HuH-7 (cell line): Measurements from ENCODE around the gene C1RL.
A peak's percentile ranks its signal among the peaks of the same experiment; 100 is the strongest.
"Not testable (repeated sequence)": the region's sequence is repeated elsewhere in the genome, so short reads cannot be mapped to it uniquely, and the experiment has no call there.

Source experiments
- DNase-seq: peaks from one replicate; pipeline ENCODE4 v3.0.0; 2011; ENCODE audit warnings: low spot score

The C1RL gene

GRCh38 chr12:7114008-7114407 is 5.0 kb upstream of the C1RL start:
- DNase-seq, result no peak

DNA sequence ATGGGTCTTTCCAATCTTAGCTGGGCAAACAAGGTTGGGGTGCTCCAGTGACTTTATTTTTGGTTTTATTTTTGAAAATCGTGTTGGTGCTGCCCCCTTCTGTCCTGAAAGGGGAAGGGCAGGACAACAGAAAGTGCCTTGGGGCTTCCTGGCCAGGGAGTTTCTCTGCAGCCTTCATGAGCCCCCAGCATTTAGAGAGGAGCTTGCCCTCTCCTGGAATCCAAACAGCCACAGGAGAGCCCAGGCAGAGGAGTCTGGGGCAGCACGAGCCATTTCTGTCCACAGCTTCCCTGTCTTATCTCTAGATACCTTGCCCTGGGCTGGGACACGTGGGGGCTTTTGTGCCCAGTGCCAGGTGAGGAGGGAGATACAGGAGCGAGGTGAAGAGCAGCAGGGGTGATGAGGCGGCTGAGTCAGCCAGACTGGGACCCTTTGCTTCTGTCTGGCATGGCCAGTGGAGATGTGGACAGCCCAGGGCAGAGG is 4.4 kb upstream of the C1RL start:
- DNase-seq, result no peak

- DNase-seq, result no peak
Observed at GRCh38 chr12:7112041-7112440, 3.0 kb upstream of the C1RL start.

DNA sequence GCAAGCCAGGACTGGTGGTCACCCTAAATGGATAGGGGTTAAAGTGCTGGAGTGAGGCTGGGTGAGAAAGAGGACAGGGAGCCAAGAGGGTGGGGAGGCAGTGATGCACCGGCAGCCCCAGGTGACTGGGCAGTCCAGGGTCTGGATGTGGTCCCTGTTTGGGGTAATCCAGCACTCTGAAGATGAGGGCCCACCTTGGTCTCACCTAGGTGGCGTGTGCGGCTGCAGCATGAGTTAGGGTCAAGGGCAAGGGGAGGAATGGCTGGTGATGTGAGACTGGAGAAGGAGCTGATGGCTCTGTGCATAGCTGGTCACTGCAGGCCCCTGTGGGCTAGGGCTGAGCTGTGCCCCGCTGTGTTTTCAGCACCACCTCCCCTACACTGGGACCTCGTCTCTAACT is 1.6 kb upstream of the C1RL start:
- no peak for DNase-seq

DNA sequence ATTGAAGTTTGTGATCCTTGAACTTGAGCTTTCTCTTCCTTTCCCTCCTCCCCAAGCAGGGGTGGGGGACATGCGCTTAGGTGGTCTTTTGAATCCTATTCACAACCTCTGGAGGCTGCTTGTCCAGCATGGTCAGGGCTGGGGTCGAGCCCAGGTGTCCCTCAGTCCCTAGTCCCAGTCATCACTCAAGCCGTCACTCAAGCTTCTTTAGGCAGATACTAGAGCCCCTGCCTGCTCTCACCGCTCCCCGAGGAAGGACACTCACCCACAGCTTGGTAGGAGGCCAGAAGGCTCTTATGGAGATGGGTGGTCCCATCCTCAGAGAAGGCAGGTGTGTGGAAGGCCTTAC is 532 bp upstream of the C1RL start:
- DNase-seq, result no peak

DNA sequence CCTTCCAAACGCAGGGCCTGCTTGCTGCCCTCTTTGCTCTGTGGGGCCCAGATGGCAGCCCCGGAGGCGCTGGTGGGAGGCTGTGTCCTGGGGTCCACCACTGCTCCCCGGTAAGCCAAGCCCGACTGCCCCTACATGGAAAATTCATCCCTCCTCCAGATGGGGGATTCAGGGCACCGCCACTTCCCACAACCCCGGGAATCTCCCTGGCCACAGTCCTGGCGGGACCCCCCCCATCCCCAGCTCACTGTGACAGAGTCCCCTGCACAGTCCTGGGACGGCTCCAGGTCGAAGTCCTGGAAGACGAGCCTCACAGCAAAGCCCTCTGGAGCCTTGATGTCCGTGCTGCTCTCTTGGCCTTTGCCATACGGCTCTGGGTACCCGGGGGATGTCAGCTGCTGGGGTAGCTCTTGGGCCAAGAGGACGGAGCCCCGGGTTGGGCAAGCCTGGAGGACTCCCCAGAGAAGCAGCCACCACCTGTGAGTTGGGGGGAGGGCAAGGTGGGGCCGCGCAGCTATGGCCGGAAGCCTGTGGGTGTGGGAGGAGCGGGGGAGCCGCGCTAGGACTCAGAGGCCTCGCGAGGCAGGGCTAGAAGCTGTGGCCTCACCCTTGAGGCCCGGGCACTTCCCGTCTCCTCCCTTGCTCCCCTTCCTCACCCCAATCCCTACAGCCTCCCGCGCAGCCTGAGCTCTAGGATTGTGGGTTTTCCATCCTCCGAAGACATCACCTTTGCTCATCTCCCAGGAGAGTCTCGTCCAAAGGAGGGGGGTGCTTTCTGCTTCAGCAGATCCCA is 815 bp downstream of the C1RL start:
- DNase-seq, result peak; percentile 69

- no peak for DNase-seq
Observed at GRCh38 chr12:7107636-7108002, 1.4 kb downstream of the C1RL start.

DNA sequence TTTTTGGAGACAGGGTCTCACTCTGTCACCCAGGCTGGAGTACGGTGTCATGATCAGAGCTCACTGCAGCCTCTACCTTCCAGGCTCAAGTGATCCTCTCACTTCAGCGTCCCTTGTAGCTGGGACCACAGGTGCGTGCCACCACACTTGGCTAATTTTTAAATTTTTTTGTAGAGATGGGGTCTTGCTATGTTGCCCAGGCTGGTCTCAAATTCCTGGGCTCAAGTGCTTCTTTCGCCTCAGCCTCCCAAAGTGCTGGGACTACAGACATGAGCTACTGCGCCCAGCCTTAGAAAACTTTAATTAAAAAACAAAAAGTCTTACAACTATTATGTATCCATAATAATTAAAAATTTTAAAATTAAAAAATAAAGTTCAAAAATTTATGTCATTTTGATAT is 1.8 kb downstream of the C1RL start:
- DNase-seq, result not testable (repeated sequence)

DNA sequence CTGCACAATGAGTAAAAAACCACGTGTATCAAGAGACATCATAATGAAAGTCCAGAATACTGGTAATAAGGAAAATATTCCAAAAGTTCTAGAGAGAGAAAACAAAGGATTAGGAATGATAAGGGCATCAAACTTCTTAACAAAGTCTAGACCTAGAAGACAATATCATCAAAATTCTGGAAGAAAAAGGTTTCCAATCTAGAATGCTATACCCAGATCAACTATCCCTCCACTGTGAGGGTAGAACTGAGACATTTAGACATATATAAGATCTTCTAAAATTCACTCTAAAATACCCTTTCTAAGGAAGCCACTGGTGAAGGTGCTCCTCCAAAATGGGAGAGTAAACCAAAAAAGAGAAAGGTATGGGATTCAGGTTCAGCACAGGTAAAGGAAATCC is 2.9 kb downstream of the C1RL start:
- DNase-seq, result no peak

DNA sequence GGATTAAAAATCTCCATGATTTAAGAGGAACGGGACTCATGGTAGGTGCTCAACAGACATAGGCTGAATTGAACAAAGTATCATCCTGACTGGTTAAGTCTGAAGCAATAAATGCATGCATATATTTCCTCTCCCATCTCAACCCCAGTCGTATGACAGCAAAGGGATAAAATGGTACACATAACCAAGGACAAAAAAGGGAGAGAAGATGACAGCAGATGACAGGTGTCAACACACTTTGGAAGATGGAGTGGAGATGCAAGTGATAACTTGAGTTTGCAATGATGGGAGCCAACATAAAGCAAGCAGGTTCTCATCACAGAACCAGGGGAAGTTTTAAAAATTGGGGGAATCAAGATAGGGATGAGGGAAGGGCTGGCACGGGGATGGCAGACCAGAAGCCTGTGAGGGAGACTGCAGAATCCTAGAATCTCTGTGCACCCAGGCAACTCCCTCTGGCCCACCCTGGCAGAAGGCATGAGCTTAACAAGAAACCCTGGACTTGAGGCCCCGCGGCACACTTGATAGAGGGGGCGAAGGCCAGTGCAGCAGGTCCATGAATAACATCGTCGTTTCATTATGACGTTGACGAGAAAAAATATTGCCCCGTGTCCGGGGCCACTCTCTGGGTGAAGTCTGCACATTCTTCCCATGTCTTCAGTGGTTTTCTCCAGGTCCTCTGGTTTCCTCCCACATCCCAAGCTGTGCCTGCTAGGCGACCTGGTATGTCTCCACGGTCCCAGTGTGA is 5.0 kb downstream of the C1RL start:
- DNase-seq, result no peak

DNA sequence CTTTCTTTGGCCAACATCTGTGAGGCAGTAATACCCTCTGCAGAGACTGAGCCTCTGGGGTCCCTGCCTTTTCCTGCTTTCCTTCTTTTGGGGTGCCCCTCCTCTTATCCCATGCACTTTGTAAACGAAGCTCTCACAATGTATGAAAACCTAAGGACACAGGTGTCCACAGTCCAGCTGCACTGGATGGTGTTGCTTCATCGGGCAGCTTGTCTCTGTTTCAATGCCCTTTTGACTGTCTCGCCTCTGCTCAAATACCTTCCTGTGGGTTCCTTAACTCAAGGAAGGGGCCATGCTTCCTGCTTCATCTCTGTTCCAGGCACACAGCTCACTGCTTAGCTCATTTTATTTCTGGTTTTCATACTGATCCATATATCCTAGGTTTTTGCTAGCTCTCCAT is 6.4 kb downstream of the C1RL start:
- DNase-seq, result no peak

DNA sequence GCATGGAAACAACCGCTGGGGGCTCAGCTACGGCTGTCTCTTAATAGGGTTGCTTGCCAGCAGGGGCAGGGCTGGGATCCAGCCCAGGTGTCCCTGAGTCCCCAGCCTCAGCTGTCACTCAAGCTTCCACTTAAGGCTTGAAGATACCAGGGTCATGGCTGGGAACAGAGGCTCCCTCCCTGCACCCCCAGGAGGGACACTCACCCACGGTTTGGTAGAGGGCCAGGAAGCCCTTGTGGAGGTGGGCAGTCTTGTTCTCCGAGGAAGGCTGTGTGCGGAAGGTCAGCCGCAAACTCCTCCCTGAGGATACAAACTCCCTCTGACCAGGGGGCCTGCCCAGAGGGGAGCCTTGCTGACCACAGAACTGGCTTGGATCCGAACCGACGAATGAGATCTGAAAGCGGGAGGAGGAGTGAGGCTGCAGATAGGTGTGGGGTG is 7.3 kb downstream of the C1RL start:
- no peak for DNase-seq

GRCh38 chr12:7101047-7101693 is 7.8 kb downstream of the C1RL start:
- DNase-seq, result no peak

DNA sequence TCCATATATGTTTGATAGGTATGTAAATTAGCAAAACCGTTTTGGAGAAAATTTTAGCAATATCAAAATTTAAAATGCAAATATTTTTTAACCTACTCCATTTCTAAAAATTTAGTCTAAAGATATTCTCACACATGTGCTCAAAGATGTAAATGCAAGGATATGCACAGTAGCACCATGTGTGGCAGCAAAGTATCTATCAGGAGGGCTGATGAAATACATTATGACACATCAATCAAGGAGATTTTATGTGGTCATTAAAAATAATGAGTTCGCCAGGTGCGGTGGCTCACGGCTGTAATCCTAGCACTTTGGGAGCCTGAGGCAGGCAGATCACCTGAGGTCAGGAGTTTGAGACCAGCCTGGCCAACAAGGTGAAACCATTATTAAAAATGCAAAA is 8.8 kb downstream of the C1RL start:
- DNase-seq, result no peak

GRCh38 chr12:7099290-7099996 is 9.6 kb downstream of the C1RL start:
- DNase-seq, result no peak

- no peak for DNase-seq
Observed at GRCh38 chr12:7096979-7097378, 12.0 kb downstream of the C1RL start.

DNA sequence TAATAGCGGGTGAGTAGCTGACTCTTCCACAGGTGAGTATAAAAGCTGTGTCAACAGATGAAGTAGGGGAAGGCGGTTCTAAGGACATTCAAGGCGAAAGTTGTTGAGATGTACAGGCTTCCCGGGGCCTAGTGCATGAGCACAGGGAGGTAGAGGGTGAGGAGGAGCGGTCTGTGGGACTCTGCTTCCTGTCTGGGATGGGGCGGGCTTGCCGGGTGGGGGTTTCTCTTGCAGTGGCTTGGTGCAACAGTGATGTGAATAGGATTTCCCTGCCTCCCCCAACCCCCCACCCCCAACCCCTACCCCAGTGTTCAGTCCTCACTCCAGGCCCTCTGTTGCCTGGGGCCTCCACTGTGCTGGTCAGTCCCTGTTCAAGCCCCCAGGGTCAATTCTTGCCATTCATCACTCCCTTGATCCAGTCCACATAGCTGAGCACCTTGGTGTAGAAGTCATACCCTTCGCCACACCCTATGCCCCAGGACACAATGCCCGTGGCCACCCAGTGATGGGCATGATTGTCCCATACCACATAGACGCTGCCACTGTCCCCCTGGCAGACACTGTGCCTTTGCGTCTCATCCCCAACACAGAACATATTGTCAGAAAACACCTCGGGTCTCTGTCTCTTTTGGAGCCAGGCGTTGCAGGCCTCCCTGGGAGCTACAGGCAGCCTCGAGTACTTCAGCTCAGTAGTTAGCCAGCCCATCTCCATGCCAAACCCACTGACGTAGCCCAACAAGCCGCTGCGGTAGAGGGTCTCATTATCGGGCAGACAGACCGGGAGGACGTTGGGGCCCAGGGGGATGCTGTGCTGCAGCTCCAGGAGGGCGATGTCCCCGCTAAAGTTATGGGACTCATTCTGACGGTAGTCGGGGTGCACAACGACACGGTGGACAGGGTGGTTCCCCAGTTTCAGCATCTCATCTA is 12.7 kb downstream of the C1RL start:
- DNase-seq, result no peak

DNA sequence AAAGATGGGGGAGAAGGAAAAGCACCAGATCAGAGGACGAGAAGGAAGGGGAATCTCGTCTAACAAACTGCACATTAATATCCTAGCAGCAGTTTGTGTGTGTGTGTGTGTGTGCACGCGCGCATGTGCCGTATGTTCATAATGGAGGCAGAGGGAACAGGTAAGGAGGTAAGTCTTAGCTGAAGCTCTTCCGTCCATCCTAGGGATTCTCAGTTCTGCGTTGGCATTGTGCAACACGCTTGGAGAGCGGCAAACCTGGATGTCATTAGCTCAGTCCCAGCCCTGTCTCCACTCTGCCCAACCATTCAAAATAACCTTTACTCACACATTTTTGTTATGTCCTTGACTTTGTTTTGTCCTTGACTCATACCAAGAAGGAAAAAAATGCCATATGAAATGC is 15.1 kb downstream of the C1RL start:
- no peak for DNase-seq

DNA sequence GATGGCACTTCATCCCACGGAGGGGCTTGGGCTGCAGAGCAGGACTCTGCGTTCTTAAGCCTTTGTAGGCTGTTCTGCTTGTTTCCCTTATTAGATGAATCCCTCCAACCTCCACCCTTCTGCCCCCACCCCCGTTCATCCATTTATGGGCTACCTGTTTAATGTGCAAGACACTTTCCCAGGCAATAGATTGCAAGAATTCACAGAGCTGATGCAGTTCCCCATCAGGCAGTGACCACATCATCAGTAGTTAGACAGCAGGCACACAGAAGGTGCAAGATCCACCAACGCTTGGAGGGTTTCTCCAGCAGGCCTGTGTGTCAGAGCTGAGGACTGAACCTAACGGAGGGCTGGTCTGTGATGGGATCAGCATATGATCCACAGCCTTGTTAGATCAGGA is 15.5 kb downstream of the C1RL start:
- DNase-seq, result no peak

GRCh38 chr12:7092986-7093460 is 16.0 kb downstream of the C1RL start:
- no peak for DNase-seq
